Uterus (tissue), 2 donors: ENCODE results near the gene KLK4.

Experiments
- CTCF ChIP-seq, 4 experiments: fragments of 200-600 bp in 2 of 4; fragments of 450-650 bp in 2 of 4; sonication (generic) in 2 of 4; IDR thresholded peaks; one replicate each; pipeline ENCODE4 v1.5.1; 2016 to 2019; ENCODE audit warnings: antibody characterized with exemption in 4 of 4, mild to moderate bottlenecking in 2 of 4, moderate library complexity in 1 of 4
- POLR2A ChIP-seq, 2 donors: fragments of 450-650 bp; IDR thresholded peaks; one replicate each; pipeline ENCODE4 v1.6.1; 2016; ENCODE audit warnings: antibody characterized with exemption in 2 of 2, mild to moderate bottlenecking in 1 of 2, moderate library complexity in 1 of 2

DNA sequence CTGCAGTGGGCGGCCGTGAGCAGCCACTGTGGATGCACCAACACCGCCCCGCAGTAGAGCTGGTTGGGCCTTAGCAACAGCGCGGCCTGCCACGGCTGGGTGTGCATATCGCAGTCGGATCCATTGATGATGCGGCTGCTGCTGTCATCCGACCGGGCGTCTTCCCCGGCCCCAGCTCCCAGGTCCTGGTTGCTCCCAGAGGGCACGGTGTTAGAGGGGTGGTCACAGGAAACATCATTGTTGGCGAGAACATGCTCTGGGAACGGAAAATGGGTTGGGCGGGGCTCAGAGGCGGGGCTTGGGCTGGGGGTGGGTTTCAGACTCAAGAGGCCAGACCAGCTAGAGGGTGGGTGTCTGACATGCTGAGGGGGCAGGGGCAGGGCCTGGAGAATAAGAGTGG, 38.7 kb upstream of the KLK4 start:
- no peak for TF ChIP-seq CTCF (IDR thresholded peaks at IDR 0.05)
- no peak for TF ChIP-seq POLR2A (IDR thresholded peaks at IDR 0.05)
